Omental fat pad (tissue), 4 donors: ENCODE measurements around the gene PRUNE1. TPM values are rescaled to one million over a fixed set of nuclear protein-coding genes. Genes with fewer than 3 reads are reported as not detected.

ENCODE experiments used
- ATAC-seq: fragments of 150-250 bp; one replicate; pipeline ENCODE4 v1.9.1; 2016; ENCODE audit warnings: mild to moderate bottlenecking, moderate library complexity; ENCODE audit not compliant: low FRiP score
- DNase-seq: peaks from one replicate; pipeline ENCODE4 v3.0.0-alpha.2; 2019; ENCODE audit warnings: low spot score
- small RNA-seq: library from RNA; depleted of rRNA; stranded (forward); fragments of <200 nt; gene quantifications from one replicate; pipeline ENCODE3, GENCODE V24; 2016
- total RNA-seq, 4 donors: library from RNA; depleted of rRNA; stranded (reverse); fragments of >200 nt; gene quantifications; one replicate each; pipeline ENCODE4 v1.1.0, GENCODE V29; 2016
- TF ChIP-seq, protein P1 (sequence below), 3 donors: fragments of 450-650 bp; IDR thresholded peaks; one replicate each; pipeline ENCODE4 v1.5.1; 2016 to 2017; ENCODE audit warnings: antibody characterized with exemption in 3 of 3, mild to moderate bottlenecking in 3 of 3, moderate library complexity in 2 of 3

PRUNE1 gene
- total RNA-seq, 4 donors from 2014 or later = 6.2 to 20.6 (median 16.2) TPM

DNA sequence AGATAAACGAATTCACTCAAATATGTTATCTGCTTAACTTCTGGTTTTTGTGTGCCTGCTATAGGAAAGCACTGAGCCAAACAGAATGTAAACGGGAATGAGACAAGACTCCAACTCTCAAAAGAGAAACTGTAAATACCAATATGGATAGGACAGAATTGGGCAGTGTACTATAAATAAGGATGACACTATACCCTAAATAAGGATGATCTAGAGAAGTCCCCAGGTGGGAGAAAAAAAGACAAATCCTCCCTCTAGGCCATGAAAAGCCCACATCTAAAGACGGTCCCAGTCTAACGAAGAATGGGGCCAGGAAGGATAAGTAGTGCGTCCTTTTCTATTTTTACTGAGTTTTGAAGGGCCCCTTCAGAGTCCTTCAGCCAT is 60.8 kb downstream of the PRUNE1 start:
- DNase-seq (no peak), ATAC-seq (no peak)
- TF ChIP-seq, protein P1, sequence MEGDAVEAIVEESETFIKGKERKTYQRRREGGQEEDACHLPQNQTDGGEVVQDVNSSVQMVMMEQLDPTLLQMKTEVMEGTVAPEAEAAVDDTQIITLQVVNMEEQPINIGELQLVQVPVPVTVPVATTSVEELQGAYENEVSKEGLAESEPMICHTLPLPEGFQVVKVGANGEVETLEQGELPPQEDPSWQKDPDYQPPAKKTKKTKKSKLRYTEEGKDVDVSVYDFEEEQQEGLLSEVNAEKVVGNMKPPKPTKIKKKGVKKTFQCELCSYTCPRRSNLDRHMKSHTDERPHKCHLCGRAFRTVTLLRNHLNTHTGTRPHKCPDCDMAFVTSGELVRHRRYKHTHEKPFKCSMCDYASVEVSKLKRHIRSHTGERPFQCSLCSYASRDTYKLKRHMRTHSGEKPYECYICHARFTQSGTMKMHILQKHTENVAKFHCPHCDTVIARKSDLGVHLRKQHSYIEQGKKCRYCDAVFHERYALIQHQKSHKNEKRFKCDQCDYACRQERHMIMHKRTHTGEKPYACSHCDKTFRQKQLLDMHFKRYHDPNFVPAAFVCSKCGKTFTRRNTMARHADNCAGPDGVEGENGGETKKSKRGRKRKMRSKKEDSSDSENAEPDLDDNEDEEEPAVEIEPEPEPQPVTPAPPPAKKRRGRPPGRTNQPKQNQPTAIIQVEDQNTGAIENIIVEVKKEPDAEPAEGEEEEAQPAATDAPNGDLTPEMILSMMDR (IDR thresholded peaks at IDR 0.05) = no peak

- TF ChIP-seq, protein P1 (IDR thresholded peaks at IDR 0.05) = peak in 1 of 3 donors; percentile 22
- peak; percentile 94 for ATAC-seq
- peak; percentile 82 for DNase-seq
Measured at GRCh38 chr1:151070474-151071276, 62.4 kb downstream of the PRUNE1 start, which contains the start of gene GABPB2. TSS of gene GABPB2 (plus strand) at chr1:151070761. CDS start at chr1:151088190, 17,429 bp downstream.

- DNase-seq (no peak), ATAC-seq (no peak)
- TF ChIP-seq, protein P1 (IDR thresholded peaks at IDR 0.05) = no peak
Measured at GRCh38 chr1:151072224-151072623, 64.0 kb downstream of the PRUNE1 start.

Small RNA genes lying within 50 kb of the gene (small RNA-seq; reads per million reads assigned to genes)
- not detected for gene RNU6-884P

Other genes with a start within 250 kb of the PRUNE1 start
- gene CTSS, start 242.7 kb upstream of the PRUNE1 start, total RNA-seq = 100 to 1,000 TPM in 3 of 4 donors, 10 to 100 TPM in 1; 95.7 to 310 (median 139) TPM
- 10 to 100 TPM; 41.2 to 74.5 (median 59.6) TPM for gene CTSK, start 200.2 kb upstream of the PRUNE1 start, total RNA-seq
- gene ARNT, start 131.8 kb upstream of the PRUNE1 start, total RNA-seq = 10 to 100 TPM; 45.0 to 75.0 (median 58.3) TPM
- not detected for gene CTXND2, start 121.3 kb upstream of the PRUNE1 start, total RNA-seq
- 10 to 100 TPM; 23.7 to 32.9 (median 27.8) TPM for gene SETDB1, start 82.1 kb upstream of the PRUNE1 start, total RNA-seq
- gene CERS2, start 33.6 kb upstream of the PRUNE1 start, total RNA-seq = 100 to 1,000 TPM in 3 of 4 donors, 10 to 100 TPM in 1; 96.8 to 144 (median 131) TPM
- 10 to 100 TPM in 1 of 4 donors, 1 to 10 TPM in 2, under 1 TPM in 1; 0.79 to 26.4 (median 5.6) TPM for gene ANXA9, start 26.2 kb upstream of the PRUNE1 start, total RNA-seq
- 10 to 100 TPM; 15.5 to 35.4 (median 33.2) TPM for gene MINDY1, start 1.5 kb upstream of the PRUNE1 start, total RNA-seq
- under 1 TPM in 3 of 4 donors, not detected in 1; 0.63 to 0.74 (median 0.69) TPM for gene BNIPL, start 28.1 kb downstream of the PRUNE1 start, total RNA-seq
- 1 to 10 TPM; 2.8 to 7.8 (median 5.6) TPM for gene C1orf56, start 39.3 kb downstream of the PRUNE1 start, total RNA-seq
- gene CDC42SE1, start 51.2 kb downstream of the PRUNE1 start, total RNA-seq = 100 to 1,000 TPM in 1 of 4 donors, 10 to 100 TPM in 3; 56.6 to 115 (median 92.0) TPM
- 1 to 10 TPM in 2 of 4 donors, under 1 TPM in 2; 0.47 to 6.6 (median 0.79) TPM for gene MLLT11, start 51.9 kb downstream of the PRUNE1 start, total RNA-seq
- 10 to 100 TPM; 15.0 to 36.1 (median 21.2) TPM for gene GABPB2, start 62.3 kb downstream of the PRUNE1 start, total RNA-seq
- 10 to 100 TPM in 1 of 4 donors, 1 to 10 TPM in 3; 2.6 to 25.5 (median 4.1) TPM for gene SEMA6C, start 138.2 kb downstream of the PRUNE1 start, total RNA-seq
- gene TNFAIP8L2, start 148.2 kb downstream of the PRUNE1 start, total RNA-seq = 10 to 100 TPM in 3 of 4 donors, 1 to 10 TPM in 1; 7.6 to 16.4 (median 13.0) TPM
- gene LYSMD1, start 157.5 kb downstream of the PRUNE1 start, total RNA-seq = 10 to 100 TPM in 2 of 4 donors, 1 to 10 TPM in 2; 4.1 to 11.0 (median 9.8) TPM
- gene SCNM1, start 157.7 kb downstream of the PRUNE1 start, total RNA-seq = 10 to 100 TPM; 12.0 to 24.7 (median 20.7) TPM
- gene TMOD4, start 167.5 kb downstream of the PRUNE1 start, total RNA-seq = 1 to 10 TPM in 1 of 4 donors, not detected in 3; 1.9 TPM
- 10 to 100 TPM; 24.0 to 26.1 (median 24.6) TPM for gene VPS72, start 181.7 kb downstream of the PRUNE1 start, total RNA-seq
- gene PIP5K1A, start 190.1 kb downstream of the PRUNE1 start, total RNA-seq = 10 to 100 TPM; 31.5 to 94.2 (median 59.4) TPM
- gene PSMD4, start 246.3 kb downstream of the PRUNE1 start, total RNA-seq = 100 to 1,000 TPM in 3 of 4 donors, 10 to 100 TPM in 1; 96.4 to 148 (median 131) TPM